Endothelial cell of umbilical vein (primary cell): ENCODE data around the gene TEX55. TPM values are rescaled to one million over a fixed set of nuclear protein-coding genes. Genes with fewer than 3 reads are reported as not detected.
"Not testable (repeated sequence)": the region's sequence is repeated elsewhere in the genome, so short reads cannot be mapped to it uniquely, and the experiment has no call there.

Source experiments
- BruUV-seq: library from RNA; stranded (reverse); fragments of 400-500 nt; replicated peaks from 2 replicates; lab custom pipeline; 2021; lab: Mats Ljungman, UMichigan
- CTCF ChIA-PET: fragments of 300-600, 350-600 bp; sonication (Branson Sonifier 250); formaldehyde crosslinking; loops from one replicate; lab custom pipeline; 2021; ENCODE audit warnings: antibody characterized with exemption, inconsistent platforms; lab: Charles Lee
- POLR2A ChIA-PET: fragments of 300-600, 350-600 bp; sonication (Branson Sonifier 250); formaldehyde crosslinking; loops from one replicate; lab custom pipeline; 2021; ENCODE audit warnings: antibody characterized with exemption, inconsistent platforms; lab: Charles Lee
- DNase-seq: peaks from one replicate; pipeline ENCODE4 v3.0.0-alpha.2; 2011; ENCODE audit warnings: low read depth, low spot score
- FAIRE-seq: peaks from 2 replicates; lab custom pipeline; 2011; peaks lifted over from hg19 to GRCh38; lab: Jason Lieb, UNC
- H2AFZ ChIP-seq: 2 replicates; pipeline ENCODE4 v1.6.0; 2012; ENCODE audit warnings: low read depth, low read length, control low read depth, inconsistent platforms
- H3K27ac ChIP-seq: 2 replicates; pipeline ENCODE4 v1.5.1; 2011; ENCODE audit warnings: low read depth, mild to moderate bottlenecking, control low read depth, low read length, moderate library complexity; ENCODE audit not compliant: insufficient read depth
- H3K27me3 ChIP-seq, 2 experiments: 2 replicates each; pipeline versions ENCODE4 v1.6.0 to v1.6.1; 2011; ENCODE audit warnings: low read length in 2 of 2, mixed read lengths in 1 of 2; ENCODE audit not compliant: control insufficient read depth in 2 of 2, insufficient read depth in 2 of 2
- H3K36me3 ChIP-seq, 2 experiments: 2 replicates in 1 of 2; 3 replicates in 1 of 2; pipeline ENCODE4 v1.5.1; 2011; ENCODE audit warnings: low read length in 2 of 2, mild to moderate bottlenecking in 1 of 2, moderate library complexity in 1 of 2; ENCODE audit not compliant: control insufficient read depth in 2 of 2, insufficient read depth in 2 of 2; ENCODE audit errors: extremely low read depth in 1 of 2
- H3K4me1 ChIP-seq: 3 replicates; pipeline ENCODE4 v1.5.1; 2011; ENCODE audit warnings: mild to moderate bottlenecking, low read length; ENCODE audit not compliant: control insufficient read depth, insufficient read depth; ENCODE audit errors: extremely low read depth
- H3K4me2 ChIP-seq: 2 replicates; pipeline ENCODE4 v1.6.1; 2011; ENCODE audit warnings: low read length, control low read depth, mixed read lengths; ENCODE audit not compliant: insufficient read depth
- H3K4me3 ChIP-seq, 3 experiments: fragments of 200-600 bp in 1 of 3; sonication (generic), shearing (Covaris generic) in 1 of 3; replicated peaks in 1 of 3; 2 replicates each; pipeline ENCODE4 v1.5.1; 2011 to 2016; ENCODE audit warnings: control low read depth in 3 of 3, low read length in 3 of 3, mild to moderate bottlenecking in 2 of 3, inconsistent platforms in 1 of 3, low read depth in 1 of 3, moderate library complexity in 1 of 3; ENCODE audit not compliant: insufficient read depth in 1 of 3
- H3K79me2 ChIP-seq: 2 replicates; pipeline ENCODE4 v1.6.0; 2012; ENCODE audit warnings: low read length, inconsistent platforms; ENCODE audit not compliant: control insufficient read depth, insufficient read depth
- H3K9ac ChIP-seq: replicated peaks from 2 replicates; pipeline ENCODE3; 2011; ENCODE audit warnings: low read length, control low read depth; ENCODE audit not compliant: insufficient read depth; ENCODE audit errors: extremely low read depth
- H3K9me1 ChIP-seq: replicated peaks from 3 replicates; pipeline ENCODE4 v1.6.0; 2011; ENCODE audit warnings: mild to moderate bottlenecking, low read length; ENCODE audit not compliant: control insufficient read depth, insufficient read depth; ENCODE audit errors: extremely low read depth
- H3K9me3 ChIP-seq: replicated peaks from 2 replicates; pipeline ENCODE4 v1.5.1; 2012; ENCODE audit warnings: low read length, inconsistent platforms; ENCODE audit not compliant: control insufficient read depth, insufficient read depth
- H4K20me1 ChIP-seq: replicated peaks from 2 replicates; pipeline ENCODE3; 2011; ENCODE audit warnings: mild to moderate bottlenecking, low read length; ENCODE audit not compliant: control insufficient read depth, insufficient read depth; ENCODE audit errors: extremely low read depth
- CTCF ChIP-seq, 2 donors: IDR thresholded peaks; 1 replicate in 1 of 2; 2 replicates in 1 of 2; pipeline ENCODE4 v1.5.1; 2011; ENCODE audit warnings: low read length in 2 of 2, mild to moderate bottlenecking in 2 of 2, moderate library complexity in 2 of 2, control low read depth in 1 of 2, inconsistent platforms in 1 of 2, low read depth in 1 of 2; ENCODE audit not compliant: insufficient read depth in 1 of 2; ENCODE audit errors: extremely low read depth in 1 of 2
- EZH2 ChIP-seq: IDR thresholded peaks from 2 replicates; pipeline ENCODE4 v1.6.1; 2012; ENCODE audit warnings: borderline replicate concordance, low read depth, mild to moderate bottlenecking, moderate library complexity, low read length, inconsistent platforms; ENCODE audit not compliant: severe bottlenecking
- FOS ChIP-seq: IDR thresholded peaks from 2 replicates; pipeline ENCODE4 v1.6.1; 2011; ENCODE audit warnings: mild to moderate bottlenecking, low read length, moderate library complexity, borderline replicate concordance; ENCODE audit not compliant: insufficient read depth
- GATA2 ChIP-seq: IDR thresholded peaks from 2 replicates; pipeline ENCODE4 v1.7.0; 2011; ENCODE audit warnings: low read depth, mild to moderate bottlenecking, moderate library complexity, mixed read lengths, low read length; ENCODE audit not compliant: insufficient read length, insufficient read depth
- JUN ChIP-seq: IDR thresholded peaks from 2 replicates; pipeline ENCODE4 v1.6.1; 2011; ENCODE audit warnings: borderline replicate concordance, low read depth; ENCODE audit not compliant: insufficient read length, insufficient read depth
- MAX ChIP-seq: IDR thresholded peaks from 2 replicates; pipeline ENCODE4 v1.6.1; 2011; ENCODE audit not compliant: insufficient read depth, insufficient read length
- MYC ChIP-seq: IDR thresholded peaks from one replicate; pipeline ENCODE4 v1.6.1; 2011; ENCODE audit warnings: mild to moderate bottlenecking, low read depth, low read length
- POLR2A ChIP-seq: IDR thresholded peaks from 2 replicates; pipeline ENCODE4 v1.6.1; 2012; ENCODE audit warnings: low read depth, mild to moderate bottlenecking, control low read depth, low read length
- POLR2AphosphoS5 ChIP-seq: IDR thresholded peaks from 2 replicates; pipeline ENCODE4 v1.6.1; 2012; ENCODE audit warnings: low read depth, mild to moderate bottlenecking, control low read depth, low read length, moderate library complexity; ENCODE audit not compliant: insufficient read depth
- dilution Hi-C: fragments of 300-500 bp; cut with MboI; formaldehyde crosslinking; loops from one replicate; pipeline ENCODE4 v1.15.0; 2019; ENCODE audit warnings: low sequenced_read_pairs; ENCODE audit not compliant: extremely low pct_ligation_motif_present
- intact Hi-C: fragments of 100-400 bp; cut with micrococcal nuclease; formaldehyde crosslinking; loops from one replicate; pipeline ENCODE4 v1.10.0; 2022
- polyA plus RNA-seq, 4 experiments: library from polyadenylated mRNA; depleted of rRNA in 3 of 4; stranded (reverse) in 3 of 4; unstranded in 1 of 4; fragments of >200 nt; gene quantifications; 2 replicates each; pipeline versions ENCODE4 v1.2.1 to v1.2.3, GENCODE V29; 2011 to 2012; ENCODE audit warnings: missing spikeins in 1 of 4
- total RNA-seq: library from RNA; stranded (reverse); gene quantifications from 2 replicates; pipeline ENCODE4 v1.2.3, GENCODE V29; 2021

TEX55 gene
- total and polyA plus RNA-seq, 2 donors (not counting 3 experiments of a cell fraction or from before 2014, with no cell fraction given), result not detected

- no peak overlapping the region for H2AFZ ChIP-seq
- H3K4me2 ChIP-seq, result no peak overlapping the region
- no peak for FAIRE-seq
- intact Hi-C loops, result no loop called here
- H3K4me3 ChIP-seq, result no peak overlapping the region
- POLR2A ChIA-PET, result no interaction called here
- no peaks in the 10 kb centered on the region for H3K9me1 ChIP-seq
- H3K27ac ChIP-seq, result no peak overlapping the region
- no peaks in the 10 kb centered on the region for H3K27me3 ChIP-seq
- no peaks in the 10 kb centered on the region for H3K9me3 ChIP-seq
- no peaks in the 10 kb centered on the region for H4K20me1 ChIP-seq
- H3K9ac ChIP-seq, result no peak overlapping the region
- no peaks in the 10 kb centered on the region for H3K4me1 ChIP-seq
- dilution Hi-C loops, result no loop called here
- H3K79me2 ChIP-seq, result no peaks in the 10 kb centered on the region
- no peaks in the 10 kb centered on the region for H3K36me3 ChIP-seq
- DNase-seq, result no peak
- no peak for TF ChIP-seq MYC
- TF ChIP-seq POLR2A, result no peak
- TF ChIP-seq POLR2AphosphoS5, result no peak
- no peak for TF ChIP-seq EZH2
- TF ChIP-seq JUN, result no peak
- TF ChIP-seq FOS, result no peak
- no peak for TF ChIP-seq MAX
- TF ChIP-seq GATA2, result no peak
- no peak for TF ChIP-seq CTCF (IDR thresholded peaks at IDR 0.05; ENCODE audit: extremely low read depth in 1 of 2, insufficient read depth in 1 of 2, low read depth in 1 of 2, low read length in 2 of 2)
- BruUV-seq, result no TSS peak
- CTCF ChIA-PET, result interaction anchor here (1.0 to 2.9 kb wide), 3 partner anchors 10 to 222 kb away, joined by 4 to 11 read pairs (median 9); no protein-coding TSS in a partner anchor
Measured at GRCh38 chr3:119104031-119104430, 41.9 kb upstream of the TEX55 start.

GRCh38 chr3:119118330-119118729 lies 27.6 kb upstream of the TEX55 start:
- H3K36me3 ChIP-seq, BruUV-seq, H3K4me2 ChIP-seq, intact Hi-C loops, H3K9me3 ChIP-seq, H3K4me1 ChIP-seq, H3K4me3 ChIP-seq, H3K9ac ChIP-seq, H3K9me1 ChIP-seq, H2AFZ ChIP-seq, H3K27ac ChIP-seq, H4K20me1 ChIP-seq, FAIRE-seq, DNase-seq, CTCF ChIA-PET, POLR2A ChIA-PET, H3K79me2 ChIP-seq, dilution Hi-C loops, H3K27me3 ChIP-seq: not testable (repeated sequence)
